ENCODE data around the gene RMC1.

DNA sequence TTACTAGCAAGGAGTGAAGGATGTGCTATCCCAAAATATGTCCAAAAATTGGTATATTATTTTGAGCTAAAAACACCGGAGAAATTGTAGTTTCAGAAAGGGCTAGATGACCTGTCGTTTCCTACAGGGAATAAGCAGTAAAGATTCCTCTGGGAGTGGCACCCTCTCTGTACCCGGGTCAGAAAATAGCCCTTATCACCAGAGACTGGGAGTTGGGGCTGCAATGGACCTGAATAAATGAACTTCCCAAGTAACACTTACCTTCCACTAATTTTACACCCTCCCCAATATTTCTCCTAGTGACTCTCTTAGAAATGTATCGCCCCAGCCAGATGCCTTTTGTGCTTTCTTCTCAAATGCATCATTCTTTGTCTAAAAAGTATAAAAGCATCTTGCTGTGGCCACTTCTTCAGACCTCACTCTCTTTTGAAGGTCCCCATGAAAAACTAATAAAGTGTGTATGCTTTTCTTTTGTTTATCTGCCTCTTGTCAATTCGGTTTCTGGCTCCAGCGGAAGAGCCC lies 734 bp upstream of the RMC1 start:
- TF ChIP-seq, protein P1, sequence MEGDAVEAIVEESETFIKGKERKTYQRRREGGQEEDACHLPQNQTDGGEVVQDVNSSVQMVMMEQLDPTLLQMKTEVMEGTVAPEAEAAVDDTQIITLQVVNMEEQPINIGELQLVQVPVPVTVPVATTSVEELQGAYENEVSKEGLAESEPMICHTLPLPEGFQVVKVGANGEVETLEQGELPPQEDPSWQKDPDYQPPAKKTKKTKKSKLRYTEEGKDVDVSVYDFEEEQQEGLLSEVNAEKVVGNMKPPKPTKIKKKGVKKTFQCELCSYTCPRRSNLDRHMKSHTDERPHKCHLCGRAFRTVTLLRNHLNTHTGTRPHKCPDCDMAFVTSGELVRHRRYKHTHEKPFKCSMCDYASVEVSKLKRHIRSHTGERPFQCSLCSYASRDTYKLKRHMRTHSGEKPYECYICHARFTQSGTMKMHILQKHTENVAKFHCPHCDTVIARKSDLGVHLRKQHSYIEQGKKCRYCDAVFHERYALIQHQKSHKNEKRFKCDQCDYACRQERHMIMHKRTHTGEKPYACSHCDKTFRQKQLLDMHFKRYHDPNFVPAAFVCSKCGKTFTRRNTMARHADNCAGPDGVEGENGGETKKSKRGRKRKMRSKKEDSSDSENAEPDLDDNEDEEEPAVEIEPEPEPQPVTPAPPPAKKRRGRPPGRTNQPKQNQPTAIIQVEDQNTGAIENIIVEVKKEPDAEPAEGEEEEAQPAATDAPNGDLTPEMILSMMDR (IDR thresholded peaks at IDR 0.05): no peak
- TF ChIP-seq POLR2A (IDR thresholded peaks at IDR 0.05): no peak
